ENCODE data around the gene MTMR3. TPM values are rescaled to one million over a fixed set of nuclear protein-coding genes. Genes with fewer than 3 reads are reported as not detected.

The MTMR3 gene
- total RNA-seq, 1 experiment from 2014 or later = 12.1 TPM

DNA sequence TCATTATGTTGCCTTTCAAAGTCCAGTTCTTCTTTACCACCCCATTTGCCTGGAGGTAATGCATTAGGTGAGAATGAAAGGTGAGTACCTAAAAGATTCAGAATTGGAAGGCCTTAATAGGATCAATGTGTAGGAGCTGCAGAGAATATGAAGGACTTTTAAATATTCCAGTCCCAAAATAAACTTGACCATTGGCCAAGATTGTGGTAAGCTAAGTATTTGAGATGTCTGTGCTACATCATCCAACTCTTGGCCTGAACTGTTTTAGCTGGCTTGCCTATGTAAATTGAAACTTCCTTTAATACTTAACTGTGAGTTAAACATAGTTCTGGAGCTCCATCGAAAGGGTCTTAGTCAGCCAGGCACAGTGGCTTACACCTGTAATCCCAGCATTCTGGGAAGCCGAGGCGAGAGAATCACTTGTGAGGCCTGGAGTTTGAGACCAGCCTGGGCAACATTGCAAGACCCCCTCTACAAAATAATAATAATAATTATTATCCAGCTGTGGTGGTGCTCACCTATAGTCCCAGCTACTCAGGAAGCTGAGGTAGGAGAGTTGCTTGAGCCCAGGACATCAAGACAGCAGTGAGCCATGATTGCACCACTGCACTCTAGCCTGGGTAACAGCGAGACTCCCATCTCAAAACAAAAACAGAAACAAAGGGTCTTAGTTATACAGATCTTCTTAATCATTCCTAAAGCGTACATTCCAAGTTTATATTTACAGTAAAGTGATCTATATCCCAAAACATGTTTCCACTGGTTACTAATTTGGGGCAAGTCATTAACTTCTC, 29.8 kb downstream of the MTMR3 start:
- Histone ChIP-seq H2AFZ (ENCODE audit: low read length) (no peak overlapping the region), H3K27me3 (ENCODE audit: low read length) (no peaks in the 10 kb centered on the region), H3K9me2 (replicated peaks; ENCODE audit: low read length) (no peaks in the 10 kb centered on the region), H3K79me2 (ENCODE audit: low read length) (peaks cover 92% of the 10 kb centered on the region), H3F3A (ENCODE audit: low read length, unreplicated experiment) (no peaks in the 10 kb centered on the region), H3K27ac (ENCODE audit: low read length) (peak overlapping the region; percentile 35), H3K36me3 (ENCODE audit: low read depth, low read length) (no peaks in the 10 kb centered on the region), H4K20me1 (ENCODE audit: low read length) (peaks cover 33% of the 10 kb centered on the region; the same call in 1 of the 2 replicates), H3K4me3 (ENCODE audit: low read length) (no peak overlapping the region), H3K4me2 (ENCODE audit: low read length) (peak overlapping the region; percentile 47), H3K4me1 (ENCODE audit: insufficient read depth, low read length) (peaks cover 49% of the 10 kb centered on the region), H3K9me3 (ENCODE audit: low read length) (no peaks in the 10 kb centered on the region), H3K9ac (ENCODE audit: low read length) (no peak overlapping the region)
- TF ChIP-seq EZH2 (IDR thresholded peaks at IDR 0.05; ENCODE audit: low read length, unreplicated experiment) (no peak), EZH2phosphoT487 (IDR thresholded peaks at IDR 0.05; ENCODE audit: borderline replicate concordance, low read length) (no peak)
- TF ChIP-seq, protein P1, sequence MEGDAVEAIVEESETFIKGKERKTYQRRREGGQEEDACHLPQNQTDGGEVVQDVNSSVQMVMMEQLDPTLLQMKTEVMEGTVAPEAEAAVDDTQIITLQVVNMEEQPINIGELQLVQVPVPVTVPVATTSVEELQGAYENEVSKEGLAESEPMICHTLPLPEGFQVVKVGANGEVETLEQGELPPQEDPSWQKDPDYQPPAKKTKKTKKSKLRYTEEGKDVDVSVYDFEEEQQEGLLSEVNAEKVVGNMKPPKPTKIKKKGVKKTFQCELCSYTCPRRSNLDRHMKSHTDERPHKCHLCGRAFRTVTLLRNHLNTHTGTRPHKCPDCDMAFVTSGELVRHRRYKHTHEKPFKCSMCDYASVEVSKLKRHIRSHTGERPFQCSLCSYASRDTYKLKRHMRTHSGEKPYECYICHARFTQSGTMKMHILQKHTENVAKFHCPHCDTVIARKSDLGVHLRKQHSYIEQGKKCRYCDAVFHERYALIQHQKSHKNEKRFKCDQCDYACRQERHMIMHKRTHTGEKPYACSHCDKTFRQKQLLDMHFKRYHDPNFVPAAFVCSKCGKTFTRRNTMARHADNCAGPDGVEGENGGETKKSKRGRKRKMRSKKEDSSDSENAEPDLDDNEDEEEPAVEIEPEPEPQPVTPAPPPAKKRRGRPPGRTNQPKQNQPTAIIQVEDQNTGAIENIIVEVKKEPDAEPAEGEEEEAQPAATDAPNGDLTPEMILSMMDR (conservative IDR thresholded peaks at IDR 0.05; ENCODE audit: low read depth, low read length) = no peak
- ChIA-PET POLR2A (ENCODE audit: unreplicated experiment) (interaction anchor here (0.7 kb wide), 1 partner anchor 323 kb away, joined by 3 read pairs; no protein-coding TSS in a partner anchor), CTCF (no interaction called here)
- peak; percentile 75 for ATAC-seq
- DNase-seq = peak; percentile 81
- intact Hi-C loops (cut with micrococcal nuclease) = loop anchor here (5.0 kb wide), 1 partner anchor 79 kb away; no protein-coding TSS in a partner anchor
- BruUV-seq (replicated peaks) = no TSS peak

GRCh38 chr22:29914165-29914564, 31.2 kb downstream of the MTMR3 start:
- no peaks in the 10 kb centered on the region for H3F3A ChIP-seq (ENCODE audit: low read length, unreplicated experiment)
- no peaks in the 10 kb centered on the region for H3K27me3 ChIP-seq (ENCODE audit: low read length)
- no peaks in the 10 kb centered on the region for H3K36me3 ChIP-seq (ENCODE audit: low read depth, low read length)
- peak overlapping the region; percentile 27 for H3K27ac ChIP-seq (ENCODE audit: low read length)
- no peaks in the 10 kb centered on the region for H3K9me2 ChIP-seq (replicated peaks; ENCODE audit: low read length)
- peak; percentile 60 for ATAC-seq
- ChIA-PET POLR2A (ENCODE audit: unreplicated experiment) (no interaction called here), CTCF (no interaction called here)
- H3K9ac ChIP-seq (ENCODE audit: low read length) = no peak overlapping the region
- peaks cover 27% of the 10 kb centered on the region; the same call in 1 of the 2 replicates for H4K20me1 ChIP-seq (ENCODE audit: low read length)
- H3K79me2 ChIP-seq (ENCODE audit: low read length) = peaks cover 94% of the 10 kb centered on the region
- H3K9me3 ChIP-seq (ENCODE audit: low read length) = no peaks in the 10 kb centered on the region
- intact Hi-C loops (cut with micrococcal nuclease) = loop anchor here (5.0 kb wide), 1 partner anchor 78 kb away; no protein-coding TSS in a partner anchor
- peak; percentile 57 for DNase-seq
- peaks cover 38% of the 10 kb centered on the region for H3K4me1 ChIP-seq (ENCODE audit: insufficient read depth, low read length)
- H3K4me3 ChIP-seq (ENCODE audit: low read length) = no peak overlapping the region
- H3K4me2 ChIP-seq (ENCODE audit: low read length) = peak overlapping the region; percentile 26; the same call in 1 of the 2 replicates
- BruUV-seq (replicated peaks) = no TSS peak
- H2AFZ ChIP-seq (ENCODE audit: low read length) = no peak overlapping the region
- TF ChIP-seq EZH2phosphoT487 (IDR thresholded peaks at IDR 0.05; ENCODE audit: borderline replicate concordance, low read length) = no peak
- TF ChIP-seq, protein P1 (conservative IDR thresholded peaks at IDR 0.05; ENCODE audit: low read depth, low read length) = no peak
- TF ChIP-seq EZH2 (IDR thresholded peaks at IDR 0.05; ENCODE audit: low read length, unreplicated experiment) = no peak

All from PC-3 (cell line).